ENCODE data around the gene ZNF653. TPM values are rescaled to one million over a fixed set of nuclear protein-coding genes. Genes with fewer than 3 reads are reported as not detected.

ZNF653 gene
- total and polyA plus RNA-seq, 9 of the 15 experiments (the other 6 are each of a cell fraction or from before 2014, with no cell fraction given), result 1.6 to 8.0 (median 4.2) TPM; not detected in 2

DNA sequence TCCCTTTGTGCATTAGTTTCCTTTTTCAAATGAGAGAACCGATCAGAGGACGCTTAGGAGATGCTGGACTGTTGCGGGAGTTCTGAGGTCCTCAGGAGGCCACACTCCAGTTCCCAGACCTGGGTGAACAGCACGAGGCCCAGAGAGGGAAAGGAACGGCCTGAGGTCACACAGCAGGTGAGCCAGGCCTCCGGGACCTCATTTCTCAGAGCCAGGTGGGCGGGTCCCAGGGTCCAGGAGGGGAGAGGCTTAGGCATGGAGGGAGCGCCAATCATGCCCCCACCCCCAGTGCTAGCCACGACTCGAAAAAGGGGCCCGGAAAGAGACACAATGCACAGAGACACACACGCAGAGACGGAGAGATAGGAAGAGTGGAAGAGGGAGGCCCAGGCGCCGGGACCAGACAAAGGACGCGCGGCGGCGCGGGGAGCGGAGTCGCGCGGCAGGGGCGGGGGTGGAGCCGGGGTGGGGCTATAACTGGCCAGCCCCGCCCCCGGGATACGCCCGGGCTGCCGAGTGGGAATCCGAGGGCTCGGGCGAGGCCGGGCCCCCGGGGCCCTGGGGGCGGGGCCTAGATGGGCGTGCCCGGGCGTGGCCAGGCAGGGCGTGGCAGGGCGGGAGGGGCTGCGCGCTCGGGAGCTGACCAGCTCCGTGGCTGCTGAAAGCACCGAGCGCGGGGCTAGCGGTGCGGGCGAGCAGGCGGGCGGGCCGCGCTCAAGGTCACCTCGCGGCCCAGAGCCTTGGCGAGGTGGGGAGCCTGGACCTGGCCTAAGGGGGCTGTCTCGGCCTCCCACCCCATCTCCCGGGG lies 26.3 kb downstream of the ZNF653 start (continued):
- TF ChIP-seq CBFA2T3 (IDR thresholded peaks at IDR 0.05) (no peak), CEBPB (tag; IDR thresholded peaks at IDR 0.05) (no peak), RB1 (IDR thresholded peaks at IDR 0.05; ENCODE audit: low read depth) (peak; percentile 78), BCL6 (CRISPR knock-in tag; IDR thresholded peaks at IDR 0.05) (no peak), E2F4 (CRISPR knock-in tag; IDR thresholded peaks at IDR 0.05; ENCODE audit: low read depth) (peak; percentile 71), SMAD4 (CRISPR knock-in tag; conservative IDR thresholded peaks at IDR 0.05) (peak; percentile 36; the same call in 1 of the 2 replicates), DPF2 (IDR thresholded peaks at IDR 0.05) (peak; percentile 35; the same call in 1 of the 2 replicates), KLF10 (CRISPR knock-in tag; IDR thresholded peaks at IDR 0.05) (no peak), ZNF395 (CRISPR knock-in tag; IDR thresholded peaks at IDR 0.05) (no peak), NFIX (CRISPR knock-in tag; IDR thresholded peaks at IDR 0.05; ENCODE audit: low read depth) (no peak), MAFG (tag; conservative IDR thresholded peaks at IDR 0.05) (no peak), ZNF384 (IDR thresholded peaks at IDR 0.05; ENCODE audit: low read depth, low read length) (no peak), ZBTB33 (CRISPR knock-in tag; IDR thresholded peaks at IDR 0.05) (peak; percentile 75), VEZF1 (CRISPR knock-in tag; IDR thresholded peaks at IDR 0.05) (peak; percentile 85), HMG20B (CRISPR knock-in tag; IDR thresholded peaks at IDR 0.05) (no peak), XRCC4 (IDR thresholded peaks at IDR 0.05; ENCODE audit: extremely low read depth, insufficient read depth, insufficient read length) (no peak), RBM25 (IDR thresholded peaks at IDR 0.05; ENCODE audit: low read depth, low read length, severe bottlenecking) (peak; percentile 90)
- TF ChIP-seq, protein P1, sequence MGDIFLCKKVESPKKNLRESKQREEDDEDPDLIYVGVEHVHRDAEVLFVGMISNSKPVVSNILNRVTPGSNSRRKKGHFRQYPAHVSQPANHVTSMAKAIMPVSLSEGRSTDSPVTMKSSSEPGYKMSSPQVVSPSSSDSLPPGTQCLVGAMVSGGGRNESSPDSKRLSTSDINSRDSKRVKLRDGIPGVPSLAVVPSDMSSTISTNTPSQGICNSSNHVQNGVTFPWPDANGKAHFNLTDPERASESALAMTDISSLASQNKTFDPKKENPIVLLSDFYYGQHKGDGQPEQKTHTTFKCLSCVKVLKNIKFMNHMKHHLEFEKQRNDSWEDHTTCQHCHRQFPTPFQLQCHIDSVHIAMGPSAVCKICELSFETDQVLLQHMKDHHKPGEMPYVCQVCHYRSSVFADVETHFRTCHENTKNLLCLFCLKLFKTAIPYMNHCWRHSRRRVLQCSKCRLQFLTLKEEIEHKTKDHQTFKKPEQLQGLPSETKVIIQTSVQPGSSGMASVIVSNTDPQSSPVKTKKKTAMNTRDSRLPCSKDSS (IDR thresholded peaks at IDR 0.05; ENCODE audit: low read depth, partially characterized antibody), result no peak
- TF ChIP-seq, protein P2, sequence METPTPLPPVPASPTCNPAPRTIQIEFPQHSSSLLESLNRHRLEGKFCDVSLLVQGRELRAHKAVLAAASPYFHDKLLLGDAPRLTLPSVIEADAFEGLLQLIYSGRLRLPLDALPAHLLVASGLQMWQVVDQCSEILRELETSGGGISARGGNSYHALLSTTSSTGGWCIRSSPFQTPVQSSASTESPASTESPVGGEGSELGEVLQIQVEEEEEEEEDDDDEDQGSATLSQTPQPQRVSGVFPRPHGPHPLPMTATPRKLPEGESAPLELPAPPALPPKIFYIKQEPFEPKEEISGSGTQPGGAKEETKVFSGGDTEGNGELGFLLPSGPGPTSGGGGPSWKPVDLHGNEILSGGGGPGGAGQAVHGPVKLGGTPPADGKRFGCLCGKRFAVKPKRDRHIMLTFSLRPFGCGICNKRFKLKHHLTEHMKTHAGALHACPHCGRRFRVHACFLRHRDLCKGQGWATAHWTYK (CRISPR knock-in tag; IDR thresholded peaks at IDR 0.05), result 0 out of 2 replicates have a peak, but pooled peaks have one; percentile 31

Data from K562 (cell line).